Ovary (tissue), 3 donors: ENCODE data around the gene ITPKA.

ENCODE experiments used
- EP300 ChIP-seq: sonication (generic); formaldehyde crosslinking; IDR thresholded peaks from one replicate; pipeline ENCODE4 v1.6.1; 2017; ENCODE audit warnings: antibody characterized with exemption
- TF ChIP-seq, protein P1 (sequence below), 3 donors: fragments of 450-650 bp in 2 of 3; fragments of 200-600 bp in 1 of 3; IDR thresholded peaks; one replicate each; pipeline versions ENCODE4 v1.5.1 to v1.8.0; 2016 to 2022; ENCODE audit warnings: antibody characterized with exemption in 3 of 3, mild to moderate bottlenecking in 1 of 3
- donor health status: DM: no; HTN: no; CAD: no.

DNA sequence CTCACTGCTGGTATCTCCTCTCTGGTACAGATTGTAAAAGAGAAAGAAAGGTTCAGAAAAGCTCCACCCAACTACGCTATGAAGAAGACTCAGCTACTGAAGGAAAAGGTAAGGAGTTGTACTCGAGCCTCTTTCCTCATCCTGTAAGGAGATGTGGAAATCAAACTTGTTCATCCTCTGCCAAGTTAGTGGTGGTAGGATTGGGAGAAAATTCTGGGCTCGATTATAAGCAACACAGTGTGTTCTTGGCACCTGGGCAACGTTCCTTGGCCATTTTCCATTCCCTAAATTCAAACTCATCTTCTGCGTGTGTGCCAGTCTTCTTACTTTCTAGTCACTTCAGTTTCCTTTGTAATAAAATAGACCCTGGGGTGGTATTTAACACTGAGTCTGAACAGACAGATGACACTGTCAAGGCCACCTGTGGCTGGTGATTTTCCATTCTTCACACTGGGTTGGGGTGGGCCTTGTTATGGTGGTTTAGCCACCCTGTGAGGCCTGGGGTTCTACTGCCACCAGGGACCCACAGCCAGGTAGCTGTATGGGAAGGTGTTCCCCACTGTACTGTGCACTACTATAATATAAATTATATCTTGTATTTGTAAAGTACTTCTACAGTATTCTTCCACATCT is 17.1 kb upstream of the ITPKA start:
- TF ChIP-seq, protein P1, sequence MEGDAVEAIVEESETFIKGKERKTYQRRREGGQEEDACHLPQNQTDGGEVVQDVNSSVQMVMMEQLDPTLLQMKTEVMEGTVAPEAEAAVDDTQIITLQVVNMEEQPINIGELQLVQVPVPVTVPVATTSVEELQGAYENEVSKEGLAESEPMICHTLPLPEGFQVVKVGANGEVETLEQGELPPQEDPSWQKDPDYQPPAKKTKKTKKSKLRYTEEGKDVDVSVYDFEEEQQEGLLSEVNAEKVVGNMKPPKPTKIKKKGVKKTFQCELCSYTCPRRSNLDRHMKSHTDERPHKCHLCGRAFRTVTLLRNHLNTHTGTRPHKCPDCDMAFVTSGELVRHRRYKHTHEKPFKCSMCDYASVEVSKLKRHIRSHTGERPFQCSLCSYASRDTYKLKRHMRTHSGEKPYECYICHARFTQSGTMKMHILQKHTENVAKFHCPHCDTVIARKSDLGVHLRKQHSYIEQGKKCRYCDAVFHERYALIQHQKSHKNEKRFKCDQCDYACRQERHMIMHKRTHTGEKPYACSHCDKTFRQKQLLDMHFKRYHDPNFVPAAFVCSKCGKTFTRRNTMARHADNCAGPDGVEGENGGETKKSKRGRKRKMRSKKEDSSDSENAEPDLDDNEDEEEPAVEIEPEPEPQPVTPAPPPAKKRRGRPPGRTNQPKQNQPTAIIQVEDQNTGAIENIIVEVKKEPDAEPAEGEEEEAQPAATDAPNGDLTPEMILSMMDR (IDR thresholded peaks at IDR 0.05): no peak
- TF ChIP-seq EP300: no peak
